Endometrial microvascular endothelial cells (primary cell): ENCODE measurements around the gene MRPS18B. TPM values are rescaled to one million over a fixed set of nuclear protein-coding genes. Genes with fewer than 3 reads are reported as not detected.

ENCODE experiments used
- in situ Hi-C: cut with HindIII; loops from 2 replicates; pipeline ENCODE4 v1.10.0; 2017; ENCODE audit warnings: low sequenced_read_pairs, low pct_unique_long_range_greater_than_20kb; ENCODE audit errors: inconsistent ontology term
- total RNA-seq: library from RNA; depleted of rRNA; stranded (reverse); fragments of >200 nt; gene quantifications from one replicate; pipeline ENCODE4 v1.2.3, GENCODE V29; 2015; ENCODE audit errors: inconsistent ontology term

MRPS18B gene
- total RNA-seq, 1 donor from 2014 or later = 50.0 TPM

DNA sequence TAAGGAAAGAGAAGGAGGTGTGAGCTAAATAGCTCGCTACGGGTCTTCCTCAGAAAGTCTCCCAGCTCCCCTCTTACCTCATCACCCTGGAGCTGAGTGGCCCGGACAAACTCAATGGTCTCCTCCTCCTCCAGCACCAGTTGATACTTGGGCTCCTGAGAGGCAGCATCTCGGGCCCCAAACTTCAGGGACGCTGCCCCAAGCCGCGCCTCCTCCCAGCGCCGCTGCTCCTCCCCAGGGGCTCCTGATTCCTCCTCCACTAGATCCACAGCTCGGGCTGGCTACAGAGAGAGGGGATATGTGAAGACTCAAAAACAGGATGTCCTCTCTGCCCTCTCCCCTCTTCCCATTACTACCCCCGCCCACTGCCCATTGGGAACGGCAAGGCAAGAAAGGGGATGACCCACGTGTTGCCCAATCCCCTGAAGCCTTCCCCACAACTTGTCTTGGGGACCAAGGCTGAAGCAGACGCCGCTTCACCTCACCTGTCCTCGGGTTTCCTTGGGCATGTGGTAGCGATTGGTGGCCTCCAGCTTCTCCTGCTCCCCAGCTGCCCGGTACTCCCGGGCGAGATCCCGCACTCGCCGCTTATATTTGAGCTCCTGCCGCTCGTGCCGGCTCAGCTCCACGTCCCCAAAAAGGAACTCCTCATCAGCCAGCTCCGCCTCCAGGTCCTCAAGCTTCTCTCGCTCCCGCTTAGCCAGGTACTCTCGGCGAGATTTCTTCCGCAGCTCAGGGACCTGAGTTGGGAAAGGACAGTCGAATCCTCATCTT, 47.5 kb downstream of the MRPS18B start:
- in situ Hi-C loops = loop anchor here (10.0 kb wide), 1 partner anchor 70 kb away; no protein-coding TSS in a partner anchor

GRCh38 chr6:30666300-30666699, 48.7 kb downstream of the MRPS18B start:
- in situ Hi-C loops = loop anchor here (10.0 kb wide), 1 partner anchor 69 kb away; no protein-coding TSS in a partner anchor

DNA sequence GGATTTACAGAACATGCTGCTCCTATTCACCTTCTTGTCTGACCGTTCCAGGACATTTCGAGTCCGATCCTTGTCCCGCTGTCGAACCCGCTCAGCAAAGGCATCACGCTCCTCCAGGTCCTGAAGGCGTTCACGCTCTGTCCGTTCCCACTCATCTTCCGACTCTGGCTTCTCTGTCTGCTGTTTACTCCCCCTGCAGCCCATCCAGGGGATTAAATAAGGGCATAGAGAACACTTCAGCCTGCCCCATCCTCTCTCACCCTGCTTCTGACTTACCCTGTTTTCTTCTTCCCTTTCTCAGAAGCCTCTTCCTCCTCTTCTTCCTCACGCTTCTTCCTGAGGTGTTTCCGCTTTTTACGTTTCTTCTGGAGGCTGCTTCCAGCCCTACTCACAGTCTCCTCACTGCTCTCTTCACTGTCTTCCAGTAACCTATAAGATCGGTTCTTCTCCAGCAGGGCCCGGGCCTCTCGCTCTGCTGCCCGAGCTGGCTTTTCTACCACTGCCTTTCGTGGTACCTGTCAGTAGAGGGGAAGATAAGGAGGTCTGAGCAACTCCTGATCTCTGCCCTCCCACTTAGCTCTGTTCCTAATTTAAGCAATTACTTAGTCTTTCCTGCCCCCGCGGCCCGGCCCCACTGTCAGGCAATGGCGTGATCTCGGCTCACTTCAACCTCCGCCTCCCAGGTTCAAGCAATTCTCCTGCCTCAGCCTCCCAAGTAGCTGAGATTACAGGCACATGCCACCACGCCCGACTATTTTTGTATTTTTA, 53.3 kb downstream of the MRPS18B start:
- in situ Hi-C loops = no loop called here

DNA sequence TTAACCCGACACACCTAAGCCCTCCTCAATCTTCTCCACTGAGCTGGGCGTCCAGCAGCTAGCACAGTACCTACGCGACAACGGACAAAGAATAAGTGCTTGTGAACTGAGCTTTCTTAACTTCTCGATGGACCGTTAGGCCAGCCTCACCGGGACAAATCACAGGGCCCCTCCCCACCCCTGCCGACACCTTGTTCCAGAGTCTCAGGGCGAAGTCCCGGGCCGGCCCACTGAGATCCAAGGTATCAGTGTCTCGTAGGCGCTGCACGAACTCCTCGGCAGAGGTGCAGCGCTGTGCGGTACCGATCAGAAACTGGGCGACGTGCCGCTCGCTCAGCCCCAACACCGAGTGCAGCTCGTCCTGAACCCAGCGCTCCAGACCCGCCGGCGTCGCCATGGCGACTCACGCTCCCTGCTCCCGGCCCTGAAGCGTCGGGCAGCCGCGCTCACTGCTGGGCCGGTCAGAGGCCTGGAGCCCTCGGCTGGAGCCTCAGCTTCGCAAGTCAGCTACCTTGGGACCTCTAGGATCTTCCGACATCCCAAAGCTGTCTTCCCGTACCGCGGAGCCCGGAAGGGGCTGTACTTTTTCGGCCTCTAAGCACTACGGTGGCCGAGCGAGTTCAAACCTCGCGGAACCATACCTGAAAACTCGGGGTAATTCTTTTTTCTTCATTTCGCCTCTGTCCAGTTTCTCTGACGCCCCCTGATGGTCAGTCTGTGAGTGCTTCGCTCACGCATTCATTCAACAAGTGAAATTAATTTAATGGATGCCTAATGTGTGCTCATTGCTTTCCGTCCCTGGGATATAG, 55.0 kb downstream of the MRPS18B start, which contains the start of gene DHX16:
TSS of gene DHX16 (minus strand) at position 562 of the 809 bp plus-strand sequence. CDS start at position 397, 165 bp downstream.
- in situ Hi-C loops = no loop called here

Other genes with a start within 250 kb of the MRPS18B start
- gene HLA-E, start 128.3 kb upstream of the MRPS18B start, total RNA-seq = 514 TPM
- 58.6 TPM for gene GNL1, start 61.4 kb upstream of the MRPS18B start, total RNA-seq
- gene PRR3, start 60.5 kb upstream of the MRPS18B start, total RNA-seq = 2.2 TPM
- 35.9 TPM for gene ABCF1, start 46.4 kb upstream of the MRPS18B start, total RNA-seq
- gene PPP1R10, start 597 bp upstream of the MRPS18B start, total RNA-seq = 25.4 TPM
- gene ATAT1, start 9.0 kb downstream of the MRPS18B start, total RNA-seq = 4.1 TPM
- gene C6orf136, start 29.3 kb downstream of the MRPS18B start, total RNA-seq = 13.4 TPM
- 39.8 TPM for gene DHX16, start 55.2 kb downstream of the MRPS18B start, total RNA-seq
- 86.2 TPM for gene PPP1R18, start 68.8 kb downstream of the MRPS18B start, total RNA-seq
- 30.8 TPM for gene NRM, start 73.1 kb downstream of the MRPS18B start, total RNA-seq
- gene MDC1, start 99.4 kb downstream of the MRPS18B start, total RNA-seq = 17.1 TPM
- gene TUBB, start 102.5 kb downstream of the MRPS18B start, total RNA-seq = 1,274 TPM
- gene FLOT1, start 124.8 kb downstream of the MRPS18B start, total RNA-seq = 133 TPM
- gene IER3, start 126.7 kb downstream of the MRPS18B start, total RNA-seq = 76.4 TPM